Muscle of arm (tissue), 12 donors: Measurements from ENCODE around the gene NPTX1. TPM values are rescaled to one million over a fixed set of nuclear protein-coding genes. Genes with fewer than 3 reads are reported as not detected.

Source experiments
- DNase-seq: peaks from one replicate; pipeline ENCODE4 v3.0.0-alpha.2; 2013
- polyA plus RNA-seq, 12 donors: library from polyadenylated mRNA; unstranded; fragments of 120-200 nt; gene quantifications; one replicate each; pipeline ENCODE4 v1.2.1, GENCODE V29; 2013; ENCODE audit not compliant: insufficient read length in 12 of 12

Gene NPTX1
- polyA plus RNA-seq, 12 donors: 0.13 to 0.83 (median 0.22) TPM; not detected in 2

DNA sequence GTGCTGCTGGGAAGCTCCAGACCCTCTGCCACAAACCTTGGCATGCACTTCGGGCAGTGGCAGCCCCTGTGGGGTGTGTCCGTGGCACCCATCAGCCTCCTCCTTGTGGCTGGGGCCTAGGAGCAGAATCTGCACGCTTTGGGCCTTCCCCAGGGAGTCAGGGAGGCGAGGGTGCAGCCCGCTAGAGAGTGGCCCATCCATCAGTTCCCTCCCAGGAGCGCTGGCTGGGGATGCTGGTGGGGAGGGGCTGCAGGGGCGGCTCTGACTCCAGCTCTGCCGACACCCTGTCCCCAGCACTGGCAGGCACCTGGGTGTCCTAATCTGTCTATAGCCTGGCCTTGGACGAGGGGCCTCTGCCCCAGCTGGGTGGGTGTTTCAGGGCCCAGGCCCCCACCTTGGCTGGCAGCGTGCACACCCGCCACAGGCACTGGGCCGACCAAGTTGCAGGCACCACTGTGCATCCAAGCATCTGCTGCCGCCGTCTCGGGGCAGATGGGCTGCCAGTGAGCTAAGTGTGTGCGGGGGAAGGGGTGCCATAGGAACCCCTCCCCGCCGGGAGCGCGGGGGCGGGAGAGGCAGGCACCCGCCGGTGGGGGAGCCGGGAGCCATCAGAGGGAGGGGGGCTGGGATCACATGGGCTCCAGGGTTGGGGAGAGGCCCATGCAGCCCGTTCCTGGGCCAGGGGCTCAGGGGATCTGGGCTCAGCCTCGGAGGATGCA is 31.2 kb downstream of the NPTX1 start:
- no peak for DNase-seq

DNA sequence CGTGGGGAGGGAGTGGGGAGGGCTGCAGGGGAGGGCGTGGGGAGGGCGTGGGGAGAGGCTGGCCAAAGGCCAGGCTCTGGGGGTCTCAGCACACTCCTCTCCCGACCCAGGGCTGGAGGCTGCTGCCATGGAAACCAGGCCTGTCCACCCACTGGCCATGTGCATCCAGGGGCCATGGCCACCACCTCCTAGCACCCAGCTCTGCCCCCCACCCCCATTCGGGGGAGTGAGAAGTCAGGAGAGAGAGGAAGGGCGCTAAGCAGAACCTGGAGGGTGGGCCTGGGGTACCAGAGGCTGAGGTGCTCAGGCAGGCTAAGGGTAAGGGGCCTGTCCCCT is 31.8 kb downstream of the NPTX1 start:
- DNase-seq: no peak

DNA sequence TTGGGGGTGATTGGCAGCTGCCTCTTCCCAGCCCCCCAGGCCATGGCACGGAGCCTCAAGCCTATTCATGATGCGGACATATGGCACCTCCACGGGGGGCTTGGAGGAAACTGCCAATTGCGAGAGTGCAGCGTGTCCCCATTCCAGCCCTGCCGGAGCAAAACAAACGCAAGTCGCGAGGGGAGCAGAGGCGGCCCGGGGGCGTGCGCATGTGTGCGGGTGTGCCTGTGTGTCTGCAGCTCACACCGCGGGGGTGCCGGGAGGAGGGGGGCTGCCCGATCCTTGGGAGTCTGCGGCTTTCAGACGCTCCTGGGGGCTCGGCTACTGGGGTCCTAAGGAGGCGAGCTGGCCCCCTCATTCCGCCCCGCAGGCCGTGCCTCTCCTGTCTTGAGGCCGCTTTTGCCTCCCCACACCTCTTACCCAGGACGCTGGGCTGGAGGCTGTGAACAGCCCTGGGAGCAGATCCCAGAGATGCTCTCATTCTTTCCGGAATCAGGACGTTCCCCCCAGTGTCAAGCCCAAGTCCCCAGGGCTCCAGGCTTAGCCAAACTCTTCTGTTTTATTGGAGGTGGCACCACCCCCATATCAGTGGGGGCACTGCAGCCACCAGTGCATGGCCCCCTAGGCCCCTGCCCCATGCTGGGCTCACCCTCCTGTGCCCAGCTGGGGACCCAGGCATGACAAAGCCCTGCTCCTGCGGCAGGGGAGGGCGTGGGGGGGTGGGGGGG is 32.3 kb downstream of the NPTX1 start:
- no peak for DNase-seq

DNA sequence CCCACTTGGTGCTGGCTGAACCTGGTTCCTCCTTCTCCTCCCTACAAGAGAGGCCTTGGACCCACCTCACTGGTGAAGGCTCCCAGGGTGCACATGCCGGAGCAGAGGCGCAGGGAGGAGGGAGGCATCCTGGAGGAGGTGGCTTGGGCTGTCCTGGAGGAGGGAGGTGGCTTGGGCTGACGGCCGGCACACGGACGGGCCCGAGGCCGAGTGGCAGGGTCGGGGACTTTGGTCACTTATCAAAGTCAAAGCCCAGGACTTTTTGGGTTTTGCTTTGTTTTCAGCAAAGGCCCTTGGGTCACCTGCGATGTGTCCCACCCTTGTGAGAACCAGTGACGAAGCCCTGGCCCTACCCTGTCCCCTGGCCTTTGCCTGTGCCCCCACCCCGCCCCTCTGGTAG is 32.9 kb downstream of the NPTX1 start:
- no peak for DNase-seq

DNA sequence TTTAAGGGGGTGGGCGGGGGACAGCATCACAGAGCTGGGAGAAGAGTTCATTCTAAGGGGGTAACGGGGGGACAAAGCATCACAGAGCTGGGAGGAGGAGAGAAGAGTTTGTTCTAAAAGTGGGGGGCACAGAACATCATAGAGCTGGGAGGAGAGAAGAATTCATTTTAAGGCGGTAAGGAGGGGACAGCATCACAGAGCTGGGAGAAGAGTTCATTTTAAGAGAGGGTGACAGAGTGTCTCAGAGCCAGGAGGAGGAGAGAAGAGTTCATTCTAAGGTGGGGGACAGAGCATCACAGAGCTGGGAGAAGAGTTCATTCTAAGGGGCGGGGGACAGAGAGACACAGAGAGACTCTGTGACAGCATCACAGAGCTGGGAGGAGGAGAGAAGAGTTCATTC is 33.6 kb downstream of the NPTX1 start:
- DNase-seq: no peak

DNA sequence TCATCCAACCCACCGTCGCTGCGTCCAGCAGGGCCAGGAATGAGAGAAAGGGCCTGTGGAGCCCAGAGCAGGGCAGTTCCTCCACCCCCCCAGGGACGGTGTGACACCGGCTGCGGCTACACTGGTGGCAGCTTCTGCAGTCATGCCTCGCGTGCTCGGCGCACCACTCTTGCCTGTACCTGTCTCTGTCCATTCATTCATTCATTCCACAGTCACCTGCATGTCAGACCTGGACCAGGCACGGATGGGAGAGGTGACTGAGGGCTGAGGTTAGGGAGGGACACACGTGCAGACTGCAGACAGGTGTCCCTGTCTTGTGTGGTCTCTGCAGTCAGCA is 34.1 kb downstream of the NPTX1 start:
- no peak for DNase-seq

DNA sequence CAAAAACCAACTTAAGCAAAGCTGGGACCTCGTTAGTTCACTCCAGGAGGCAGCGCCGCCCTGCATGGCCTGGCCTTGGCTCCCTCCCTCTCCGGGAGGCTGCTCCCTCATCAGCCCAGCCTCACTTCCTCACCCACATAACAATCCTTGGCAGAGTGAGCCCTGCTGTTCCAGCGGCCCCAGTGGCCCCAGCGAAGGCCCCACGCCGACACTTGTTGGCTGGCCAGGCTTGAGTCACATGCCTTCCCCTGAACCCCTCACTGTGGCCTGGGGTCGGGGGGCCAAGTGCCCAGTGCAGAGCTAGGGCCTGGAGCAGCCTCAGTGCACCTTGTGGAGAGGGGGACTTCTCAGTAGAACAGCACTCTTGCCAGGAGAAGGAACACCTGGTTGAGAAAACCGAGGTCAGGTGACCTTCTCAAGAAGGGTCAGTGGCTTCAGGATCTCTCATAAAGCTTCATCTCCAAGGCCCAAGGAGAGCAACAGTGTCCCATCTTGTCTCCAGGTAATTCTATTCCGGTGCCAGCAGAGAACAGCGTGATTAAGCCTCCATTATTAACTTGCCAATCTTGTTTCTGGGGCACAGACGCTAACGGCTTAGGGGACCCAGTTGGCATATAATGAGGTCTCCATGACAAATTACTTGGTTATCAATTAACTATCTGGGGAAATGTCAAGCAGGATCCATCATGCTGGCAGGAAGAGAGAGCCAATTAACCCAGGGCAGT is 34.6 kb downstream of the NPTX1 start:
- DNase-seq: no peak

DNA sequence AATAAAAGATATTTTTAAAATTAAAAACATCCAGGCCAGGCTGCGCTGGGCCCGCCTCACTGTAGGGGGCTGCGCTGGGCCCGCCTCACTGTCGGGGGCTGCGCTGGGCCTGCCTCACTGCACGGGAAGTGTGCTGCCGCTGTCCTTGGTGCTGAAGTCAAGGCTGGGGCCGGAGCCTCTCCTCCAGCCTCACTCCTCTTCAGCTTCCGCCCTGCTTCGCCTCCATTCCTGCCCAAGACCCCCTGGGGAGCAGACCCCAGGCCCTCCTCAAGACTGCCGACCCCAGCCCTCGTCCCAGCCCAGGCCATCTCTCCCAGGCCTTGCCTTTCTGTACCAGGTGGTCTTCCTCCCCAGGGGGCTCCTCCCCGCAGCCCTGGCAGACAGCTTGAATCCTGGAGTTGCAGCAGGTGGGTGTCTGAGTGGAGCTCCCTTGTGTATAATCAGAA is 35.3 kb downstream of the NPTX1 start:
- DNase-seq: peak; percentile 66

DNA sequence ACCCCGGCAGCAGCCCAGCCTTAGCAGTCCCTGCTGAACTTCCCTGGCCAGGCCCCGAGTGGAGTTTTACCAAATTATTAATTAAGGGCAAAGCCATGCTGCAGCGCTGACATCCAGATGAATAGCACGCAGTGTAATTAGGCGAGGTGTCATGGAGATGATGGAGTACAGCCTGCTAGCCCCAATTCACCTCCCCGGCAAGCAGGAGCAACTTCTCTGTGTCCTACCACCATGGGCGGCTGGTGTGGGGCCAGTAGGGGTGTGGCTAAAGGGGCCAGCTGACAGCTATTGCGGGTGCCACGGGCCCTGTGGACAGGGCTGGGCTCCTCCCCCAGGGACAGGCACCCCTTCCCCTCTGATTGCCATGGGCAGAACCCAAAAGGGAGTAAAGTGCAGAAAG is 36.9 kb downstream of the NPTX1 start:
- no peak for DNase-seq

DNA sequence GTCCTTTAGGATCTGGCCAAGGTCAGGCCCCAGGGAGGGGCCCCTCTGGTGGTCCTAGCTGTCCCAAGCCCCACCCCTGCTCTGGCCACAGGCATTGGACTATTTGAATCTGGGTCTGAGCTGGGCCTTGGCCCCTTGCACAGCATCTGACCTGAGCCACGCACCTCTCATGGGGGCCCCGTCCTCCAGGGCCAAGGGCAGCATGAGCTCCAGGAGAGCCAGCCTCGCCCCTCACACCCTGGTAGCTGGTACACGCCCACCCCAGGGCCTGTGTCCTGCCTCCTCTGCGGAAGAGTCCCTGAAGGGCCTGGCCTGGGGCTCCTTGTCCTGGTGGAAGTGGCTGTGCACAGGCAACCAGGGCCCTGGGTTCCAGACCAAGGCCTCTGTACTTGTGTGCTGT is 37.6 kb downstream of the NPTX1 start:
- no peak for DNase-seq

DNA sequence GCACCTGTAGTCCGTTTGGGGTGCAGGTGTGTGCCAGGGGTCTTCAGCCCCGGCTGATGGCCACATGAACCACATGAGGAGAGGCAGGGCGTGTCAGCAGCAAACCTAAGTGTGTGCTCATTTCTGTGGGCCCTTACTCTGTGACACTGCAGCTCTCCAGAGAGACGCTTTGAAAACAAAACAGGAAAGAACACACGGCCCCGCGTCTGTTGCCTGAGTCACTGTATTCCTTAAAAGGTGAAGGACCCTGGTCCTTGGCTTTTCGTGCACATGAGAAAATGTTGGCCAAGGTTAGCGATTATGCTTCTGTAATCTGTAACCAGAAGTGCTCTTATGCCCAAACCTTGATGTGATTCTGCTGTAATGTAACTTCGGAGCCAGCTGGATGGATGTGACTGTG is 38.9 kb downstream of the NPTX1 start:
- DNase-seq: no peak

DNA sequence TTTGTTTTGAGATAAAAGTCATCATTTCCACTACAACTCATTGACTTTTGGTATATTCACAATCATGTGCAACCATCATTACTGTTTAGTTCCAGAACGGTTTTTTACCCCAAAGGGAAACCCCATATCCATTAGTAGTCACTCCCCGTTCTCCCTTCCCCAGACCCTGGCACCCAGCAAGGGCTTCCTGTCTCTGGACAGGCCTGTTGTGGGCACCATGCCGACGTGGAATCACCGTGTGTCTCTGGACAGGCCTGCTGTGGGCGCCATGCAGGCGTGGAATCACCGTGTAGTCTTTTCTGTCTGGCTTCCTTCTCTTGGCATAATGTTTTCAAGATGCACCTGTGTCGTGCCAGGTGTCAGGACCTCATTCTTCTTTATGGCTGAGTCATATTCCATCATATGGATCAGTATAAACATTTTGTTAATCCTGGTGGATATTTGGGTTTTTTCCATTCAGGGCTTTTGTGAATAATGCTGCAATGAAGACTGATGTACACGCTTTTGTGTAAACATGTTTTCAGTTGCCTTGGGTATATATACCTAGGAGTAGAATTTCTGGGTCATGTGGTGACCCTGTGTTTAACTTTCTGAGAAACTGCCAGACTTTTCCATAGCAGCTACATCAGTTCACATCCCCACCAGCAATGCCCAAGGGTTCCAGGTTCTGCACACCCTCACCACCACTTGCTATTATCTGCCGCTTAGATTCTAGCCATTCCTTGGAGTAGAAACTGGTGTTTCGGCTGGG is 42.3 kb downstream of the NPTX1 start:
- no peak for DNase-seq

DNA sequence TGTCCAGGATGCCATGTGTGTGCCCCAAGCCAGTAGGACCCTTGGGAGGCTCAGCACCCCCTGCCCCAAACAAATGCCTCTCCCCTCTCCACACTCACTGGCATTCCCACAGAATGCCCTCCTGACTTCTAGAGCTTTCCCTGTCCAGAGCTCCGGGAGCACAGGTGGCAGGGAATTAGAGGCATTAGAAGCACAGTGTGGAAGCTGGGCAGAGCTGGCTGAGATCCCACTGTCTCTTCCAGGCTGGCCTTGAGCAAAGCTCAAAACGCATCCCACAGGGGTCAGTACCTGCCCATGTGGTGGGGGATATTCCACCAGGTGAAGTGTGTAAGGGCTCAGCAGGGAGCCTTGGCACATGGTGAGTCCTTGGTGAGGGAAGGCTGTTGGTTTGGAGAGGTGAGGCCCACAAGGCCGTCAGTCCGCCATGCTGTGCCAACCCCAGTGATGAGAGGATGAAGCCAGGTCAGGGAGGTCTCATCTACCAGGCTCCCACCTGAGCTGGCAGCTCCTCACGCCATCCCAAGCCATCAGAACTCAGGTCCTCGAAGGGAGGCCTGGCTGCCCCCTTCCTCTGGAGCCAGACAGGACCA is 43.4 kb downstream of the NPTX1 start:
- no peak for DNase-seq

DNA sequence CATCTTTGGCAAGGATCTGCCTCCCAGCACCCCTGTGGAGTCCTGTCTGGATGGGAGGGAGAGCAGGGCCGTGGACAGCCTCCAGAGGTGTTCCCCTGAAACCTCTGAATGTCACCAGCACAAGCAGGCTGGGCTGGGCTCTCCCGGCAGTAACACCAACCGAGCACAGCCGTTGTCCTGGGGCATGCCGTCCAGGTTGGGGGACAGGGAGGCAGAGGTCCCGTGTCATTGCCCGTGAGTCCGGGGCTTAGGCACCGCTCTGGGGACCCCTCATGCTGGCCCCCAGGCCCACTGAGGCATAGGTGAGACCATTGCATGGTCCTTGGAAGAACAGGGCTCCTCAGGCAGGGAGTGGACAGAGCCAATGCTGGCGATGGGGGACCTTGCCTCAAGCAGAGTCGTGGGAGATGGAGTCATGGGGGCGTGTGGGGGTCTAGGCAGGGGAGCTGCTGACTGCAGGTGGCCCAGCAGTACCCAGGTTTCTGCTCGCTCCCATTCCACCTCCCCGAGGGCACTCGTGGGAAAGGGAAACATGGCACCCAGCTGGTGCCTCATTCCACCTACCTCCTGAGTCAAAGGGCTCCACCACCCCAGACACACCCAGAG is 44.0 kb downstream of the NPTX1 start:
- no peak for DNase-seq

DNA sequence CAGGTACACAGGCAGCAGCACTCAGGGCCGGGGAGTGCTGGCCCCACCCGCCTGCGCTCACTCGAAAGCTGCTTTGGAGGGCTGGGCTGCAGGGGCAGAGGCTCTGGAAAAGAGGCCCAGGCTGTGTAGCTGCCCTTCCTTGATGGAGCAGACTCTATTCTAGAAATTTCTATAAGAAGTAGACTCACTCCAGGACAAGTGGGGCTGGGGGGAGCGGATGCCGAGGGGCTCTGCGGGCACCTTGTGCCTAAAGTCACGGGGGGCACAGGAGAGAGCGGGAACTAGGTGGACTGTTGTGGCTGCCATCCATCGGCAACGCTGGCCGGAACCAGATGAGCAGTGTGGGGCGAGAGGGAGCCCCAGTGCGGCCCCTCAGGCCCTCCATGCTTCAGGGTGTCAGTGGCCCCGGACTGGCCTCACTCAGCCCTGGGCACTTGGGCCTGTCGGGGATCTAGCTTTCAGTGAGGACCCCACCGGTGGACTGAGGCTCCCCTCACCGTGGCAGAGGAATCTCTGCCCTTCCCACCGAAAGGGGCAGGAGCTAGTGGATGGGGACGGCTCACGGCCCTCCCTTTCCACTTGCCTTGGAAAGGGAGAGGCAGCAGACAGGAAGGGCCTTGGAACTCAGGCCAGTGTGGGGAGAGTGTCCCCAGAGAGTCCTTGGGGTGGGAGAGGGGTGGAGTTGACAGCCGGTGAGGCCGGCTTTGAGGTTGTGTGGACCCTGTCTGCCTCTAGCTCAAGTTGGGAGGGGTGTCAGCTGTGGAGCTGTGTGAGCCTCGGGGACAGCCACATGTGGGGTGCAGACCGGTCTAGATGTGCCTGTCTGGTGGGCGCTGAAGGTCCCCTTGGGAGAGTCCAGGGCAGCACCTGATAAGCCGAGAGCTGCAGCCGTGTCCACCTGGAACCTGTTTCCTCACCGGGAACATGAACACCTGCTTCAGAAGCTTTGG is 44.9 kb downstream of the NPTX1 start:
- DNase-seq: no peak

DNA sequence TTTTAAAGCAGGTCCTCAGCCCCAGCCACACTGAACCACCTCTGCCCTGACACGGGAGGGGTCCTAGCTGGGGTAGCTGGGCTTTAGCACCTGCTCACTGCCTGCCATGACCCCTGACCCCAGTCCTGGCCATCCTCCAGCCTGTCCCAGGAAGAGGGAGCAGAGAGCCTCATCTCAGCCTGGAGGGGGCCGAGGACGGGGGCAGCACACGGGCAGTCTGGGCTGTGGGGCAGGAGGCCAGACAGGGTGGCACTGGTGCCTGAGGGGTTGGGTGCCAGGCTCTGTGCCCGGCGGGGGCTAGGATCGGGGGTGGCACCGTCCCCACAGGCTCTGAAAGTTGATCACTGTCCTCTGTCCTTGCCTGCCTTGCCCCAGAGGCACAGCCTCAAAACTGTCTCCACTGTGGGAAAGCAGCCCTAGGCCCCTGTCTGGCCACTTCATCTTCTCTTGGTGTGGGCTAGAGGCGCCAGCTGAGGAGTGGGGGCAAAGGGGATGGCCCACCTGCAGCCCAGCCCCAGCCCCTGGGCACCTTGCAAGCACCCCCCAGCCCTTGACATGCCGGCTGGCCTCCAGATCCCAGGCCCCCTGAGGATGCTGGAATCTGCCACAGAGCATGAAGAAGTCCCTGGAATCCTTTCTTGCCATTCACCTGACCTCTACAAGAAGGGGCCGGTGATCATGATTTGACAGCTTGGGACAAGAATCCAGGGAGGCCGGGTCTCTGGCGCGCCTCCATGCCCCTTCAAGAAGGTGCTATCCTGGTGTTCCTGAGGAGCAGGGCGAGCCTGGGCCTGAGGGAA is 45.8 kb downstream of the NPTX1 start:
- DNase-seq: no peak

DNA sequence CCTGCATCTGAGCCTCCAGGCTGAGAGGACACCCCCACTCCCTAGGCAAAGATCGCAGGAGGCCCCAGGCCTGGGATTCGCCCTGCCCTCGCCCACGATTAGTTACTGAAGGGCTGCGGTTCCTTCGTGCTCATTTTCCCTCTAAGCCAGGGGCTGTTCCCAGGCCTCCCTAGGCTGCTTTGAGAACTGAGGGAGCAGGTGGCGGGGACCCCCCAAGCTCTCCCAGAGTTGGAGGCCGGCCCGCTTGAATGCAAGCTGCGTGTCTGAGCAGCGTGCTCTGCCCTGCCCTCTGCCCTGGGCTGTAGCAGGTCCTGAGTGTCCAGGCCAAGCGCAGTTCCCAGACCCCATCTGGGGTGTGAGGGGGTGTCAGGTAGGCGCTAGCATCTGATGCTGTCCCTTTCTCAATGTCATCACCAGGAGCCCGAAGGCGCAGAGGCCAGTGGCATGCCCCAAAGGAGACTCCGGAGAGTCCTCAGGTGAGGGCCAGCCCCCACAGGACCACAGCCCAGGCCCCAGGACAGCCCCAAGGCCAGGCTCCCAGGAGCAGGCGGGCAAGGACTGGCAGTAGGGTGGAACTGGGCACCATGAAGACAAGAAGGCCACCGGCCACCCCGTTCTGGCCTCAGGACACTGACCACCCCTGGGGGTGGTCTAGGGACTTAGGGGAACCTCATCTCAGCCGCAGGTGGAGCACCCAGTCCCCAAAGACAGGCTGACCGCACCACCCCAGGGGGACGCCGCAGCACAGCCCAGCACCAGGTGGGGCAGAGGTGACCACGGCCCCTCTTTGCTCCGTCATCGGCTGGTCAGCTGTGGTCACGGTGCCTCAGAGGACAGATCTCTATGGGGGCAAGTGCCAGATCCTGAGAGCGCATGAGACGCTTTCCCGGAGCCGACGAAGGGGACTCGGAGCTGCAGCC is 46.8 kb downstream of the NPTX1 start:
- DNase-seq: no peak

DNA sequence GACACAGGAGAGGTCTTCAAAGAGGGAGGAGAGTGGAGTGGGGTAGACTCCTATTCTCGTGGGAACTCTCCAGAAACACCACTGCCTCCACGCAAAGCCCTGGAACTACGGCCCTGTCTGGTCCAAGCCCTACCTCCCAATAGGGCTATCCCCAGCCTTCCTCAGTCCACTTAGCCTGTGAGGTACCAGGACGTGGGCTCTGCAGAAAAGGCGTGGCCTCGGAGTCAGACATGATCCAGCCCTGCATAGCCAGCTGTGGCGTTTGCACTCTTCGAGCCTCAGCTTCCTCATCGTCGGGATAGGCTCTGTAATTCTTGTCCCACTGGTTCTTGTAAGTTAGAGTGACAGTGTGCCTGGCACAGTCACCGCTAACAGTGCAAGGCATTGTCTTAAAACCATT is 47.6 kb downstream of the NPTX1 start:
- no peak for DNase-seq
